Measurements from ENCODE around the gene KBTBD2.
"Not testable (repeated sequence)": the region's sequence is repeated elsewhere in the genome, so short reads cannot be mapped to it uniquely, and the experiment has no call there.

The KBTBD2 gene

GRCh38 chr7:32891043-32891799, at the start of gene KBTBD2:
Gene KBTBD2 (minus strand): TSS chr7:32891760. CDS start chr7:32879604, 12,156 bp downstream.
- no peak for DNase-seq (ENCODE audit: low read depth, low spot score)

GRCh38 chr7:32941181-32941580, 49.6 kb upstream of the KBTBD2 start:
- DNase-seq (ENCODE audit: low read depth, low spot score): no peak

- DNase-seq (ENCODE audit: low read depth, low spot score): no peak
Observed at GRCh38 chr7:32937344-32938174, 46.0 kb upstream of the KBTBD2 start.

GRCh38 chr7:32936689-32937088, 45.1 kb upstream of the KBTBD2 start:
- DNase-seq (ENCODE audit: low read depth, low spot score): no peak

GRCh38 chr7:32935558-32935957, 44.0 kb upstream of the KBTBD2 start:
- no peak for DNase-seq (ENCODE audit: low read depth, low spot score)

- DNase-seq (ENCODE audit: low read depth, low spot score): no peak
Observed at GRCh38 chr7:32930378-32930777, 38.8 kb upstream of the KBTBD2 start.

- no peak for DNase-seq (ENCODE audit: low read depth, low spot score)
Observed at GRCh38 chr7:32929430-32930143, 38.0 kb upstream of the KBTBD2 start.

- DNase-seq (ENCODE audit: low read depth, low spot score): no peak
Observed at GRCh38 chr7:32928785-32929298, 37.3 kb upstream of the KBTBD2 start.

GRCh38 chr7:32921896-32922295, 30.3 kb upstream of the KBTBD2 start:
- no peak for DNase-seq (ENCODE audit: low read depth, low spot score)

GRCh38 chr7:32916994-32917393, 25.4 kb upstream of the KBTBD2 start:
- not testable (repeated sequence) for DNase-seq (ENCODE audit: low read depth, low spot score)

- no peak for DNase-seq (ENCODE audit: low read depth, low spot score)
Observed at GRCh38 chr7:32916006-32916405, 24.4 kb upstream of the KBTBD2 start.

- no peak for DNase-seq (ENCODE audit: low read depth, low spot score)
Observed at GRCh38 chr7:32915041-32915536, 23.5 kb upstream of the KBTBD2 start.

- DNase-seq (ENCODE audit: low read depth, low spot score): no peak
Observed at GRCh38 chr7:32914184-32914583, 22.6 kb upstream of the KBTBD2 start.

- DNase-seq (ENCODE audit: low read depth, low spot score): no peak
Observed at GRCh38 chr7:32910195-32910594, 18.6 kb upstream of the KBTBD2 start.

- no peak for DNase-seq (ENCODE audit: low read depth, low spot score)
Observed at GRCh38 chr7:32905175-32905662, 13.7 kb upstream of the KBTBD2 start.

- DNase-seq (ENCODE audit: low read depth, low spot score): no peak
Observed at GRCh38 chr7:32901629-32902028, 10.1 kb upstream of the KBTBD2 start.

- no peak for DNase-seq (ENCODE audit: low read depth, low spot score)
Observed at GRCh38 chr7:32900433-32900995, 9.0 kb upstream of the KBTBD2 start.

GRCh38 chr7:32897376-32897775, 5.8 kb upstream of the KBTBD2 start:
- DNase-seq (ENCODE audit: low read depth, low spot score): not testable (repeated sequence)

- DNase-seq (ENCODE audit: low read depth, low spot score): no peak
Observed at GRCh38 chr7:32896564-32897347, 5.2 kb upstream of the KBTBD2 start.

GRCh38 chr7:32894171-32894570, 2.6 kb upstream of the KBTBD2 start:
- DNase-seq (ENCODE audit: low read depth, low spot score): no peak

Measured in brain pericyte (primary cell).